K562 (cell line): ENCODE results near the gene SLC43A1. TPM values are rescaled to one million over a fixed set of nuclear protein-coding genes. Genes with fewer than 3 reads are reported as not detected.
A peak's percentile ranks its signal among the peaks of the same experiment; 100 is the strongest.

Experiments
- ATF1 ChIP-seq, 2 experiments: fragments of 450-650 bp in 1 of 2; IDR thresholded peaks; 2 replicates each; pipeline ENCODE4 v1.6.1; 2016; ENCODE audit warnings: missing compliant biosample characterization in 1 of 2, missing genetic modification characterization in 1 of 2
- CEBPB ChIP-seq: fragments of 450-650 bp; IDR thresholded peaks from 2 replicates; pipeline ENCODE4 v1.6.1; 2016; ENCODE audit warnings: missing genetic modification characterization, missing compliant biosample characterization
- CSDE1 ChIP-seq, 2 experiments: fragments of 450-650 bp; IDR thresholded peaks; 2 replicates each; pipeline ENCODE4 v1.6.1; 2016; ENCODE audit warnings: mild to moderate bottlenecking in 1 of 2
- CXXC5 ChIP-seq: fragments of 250-450 bp; sonication (Bioruptor Pico); IDR thresholded peaks from 2 replicates; pipeline ENCODE4 v1.8.0; 2022; ENCODE audit warnings: inconsistent platforms, mild to moderate bottlenecking, moderate library complexity
- ETV1 ChIP-seq: fragments of 450-650 bp; conservative IDR thresholded peaks from 2 replicates; pipeline ENCODE4 v1.6.1; 2016; ENCODE audit warnings: missing genetic modification characterization, control low read depth, low read depth, missing compliant biosample characterization
- ETV5 ChIP-seq: sonication (generic); formaldehyde crosslinking; IDR thresholded peaks from 2 replicates; pipeline ENCODE4 v1.4.0; 2020; ENCODE audit warnings: low read depth, mild to moderate bottlenecking, missing genetic modification reagents
- KAT7 ChIP-seq: sonication (generic); formaldehyde crosslinking; IDR thresholded peaks from 2 replicates; pipeline ENCODE4 v1.8.0; 2022; ENCODE audit warnings: missing genetic modification reagents, mild to moderate bottlenecking, borderline replicate concordance
- LCOR ChIP-seq: sonication (generic); formaldehyde crosslinking; IDR thresholded peaks from 2 replicates; pipeline ENCODE4 v1.8.0; 2022; ENCODE audit warnings: mild to moderate bottlenecking, missing genetic modification reagents
- MEIS2 ChIP-seq: fragments of 450-650 bp; IDR thresholded peaks from 2 replicates; pipeline ENCODE4 v1.6.1; 2014; ENCODE audit warnings: mild to moderate bottlenecking; ENCODE audit not compliant: partially characterized antibody
- MNT ChIP-seq, 2 experiments: fragments of 450-650 bp; conservative IDR thresholded peaks; 2 replicates each; pipeline ENCODE4 v1.6.1; 2017; ENCODE audit warnings: mild to moderate bottlenecking in 2 of 2, moderate library complexity in 2 of 2
- MYNN ChIP-seq, 2 experiments: sonication (generic); formaldehyde crosslinking in 1 of 2; IDR thresholded peaks; 2 replicates each; pipeline versions ENCODE4 v1.5.0 to v1.6.1; 2016 to 2020; ENCODE audit warnings: antibody characterized with exemption in 1 of 2, missing genetic modification reagents in 1 of 2
- NR2C1 ChIP-seq, 2 experiments: fragments of 450-650 bp; IDR thresholded peaks; 2 replicates each; pipeline ENCODE4 v1.6.1; 2017; ENCODE audit warnings: mild to moderate bottlenecking in 2 of 2, antibody characterized with exemption in 1 of 2, inconsistent platforms in 1 of 2, missing compliant biosample characterization in 1 of 2, missing genetic modification characterization in 1 of 2
- POLR2AphosphoS2 ChIP-seq: IDR thresholded peaks from 2 replicates; pipeline ENCODE4 v1.6.1; 2012; ENCODE audit warnings: low read length, improper control_type of control experiment
- POLR2G ChIP-seq: fragments of 200-400 bp; formaldehyde crosslinking; IDR thresholded peaks from 2 replicates; pipeline ENCODE4 v1.6.1; 2017; ENCODE audit warnings: low read depth, mild to moderate bottlenecking, antibody characterized with exemption, low read length, moderate library complexity
- RCOR1 ChIP-seq, 2 experiments: IDR thresholded peaks; 2 replicates each; pipeline ENCODE4 v1.6.1; 2012; ENCODE audit warnings: low read depth in 2 of 2, low read length in 2 of 2, borderline replicate concordance in 1 of 2, improper control_type of control experiment in 1 of 2
- SMAD4 ChIP-seq: fragments of 250-450 bp; sonication (Bioruptor Pico); conservative IDR thresholded peaks from 2 replicates; pipeline ENCODE4 v1.8.0; 2021; ENCODE audit warnings: inconsistent platforms, mild to moderate bottlenecking, moderate library complexity
- SMARCE1 ChIP-seq: fragments of 450-650 bp; IDR thresholded peaks from 2 replicates; pipeline ENCODE4 v1.7.1; 2016; ENCODE audit warnings: mild to moderate bottlenecking
- SOX6 ChIP-seq: fragments of 450-650 bp; IDR thresholded peaks from 2 replicates; pipeline ENCODE4 v1.6.1; 2014; ENCODE audit warnings: mild to moderate bottlenecking
- SPI1 ChIP-seq: IDR thresholded peaks from 2 replicates; pipeline ENCODE4 v1.6.1; 2011; ENCODE audit warnings: low read depth, low read length, control low read depth, borderline replicate concordance
- SUPT5H ChIP-seq: fragments of 450-650 bp; IDR thresholded peaks from 2 replicates; pipeline ENCODE4 v1.6.1; 2016
- TAL1 ChIP-seq: fragments of 450-650 bp; IDR thresholded peaks from 2 replicates; pipeline ENCODE4 v1.6.1; 2016; ENCODE audit warnings: mild to moderate bottlenecking
- TBL1XR1 ChIP-seq, 2 experiments: IDR thresholded peaks; 2 replicates each; pipeline ENCODE4 v1.6.1; 2012; ENCODE audit warnings: improper control_type of control experiment in 2 of 2, low read length in 2 of 2, mild to moderate bottlenecking in 1 of 2
- THAP12 ChIP-seq: fragments of 250-450 bp; sonication (Bioruptor Pico); IDR thresholded peaks from 2 replicates; pipeline ENCODE4 v1.9.0; 2021; ENCODE audit warnings: mild to moderate bottlenecking, inconsistent platforms
- ZEB2 ChIP-seq: fragments of 450-650 bp; IDR thresholded peaks from 2 replicates; pipeline ENCODE4 v1.6.1; 2016
- ZNF23 ChIP-seq: fragments of 250-450 bp; sonication (Bioruptor Pico); IDR thresholded peaks from 2 replicates; pipeline ENCODE4 v1.4.0; 2020; ENCODE audit warnings: mild to moderate bottlenecking
- ZNF79 ChIP-seq: fragments of 250-450 bp; sonication (Bioruptor Pico); IDR thresholded peaks from 2 replicates; pipeline ENCODE4 v1.4.0; 2020; ENCODE audit warnings: low read depth, mild to moderate bottlenecking, moderate library complexity
- polyA plus RNA-seq, 8 experiments: library from polyadenylated mRNA; depleted of rRNA in 4 of 8; stranded (reverse) in 5 of 8; unstranded in 3 of 8; fragments of >200 nt; fragmentation: Nextera tagmentation in 2 of 8; fragmentation: Illumina TruSeq in 1 of 8; extraction: Ambion mirVana in 2 of 8; extraction: Trizol in 1 of 8; gene quantifications; 2 replicates each; pipeline versions ENCODE4 v1.2.1 to v1.2.3, GENCODE V29; 2011 to 2014; ENCODE audit warnings: inconsistent platforms in 1 of 8, missing spikeins in 1 of 8
- total RNA-seq, 7 experiments: library from RNA; depleted of rRNA in 6 of 7; stranded (reverse); fragments of >200 nt in 6 of 7; fragmentation: Illumina TruSeq in 2 of 7; extraction: Trizol in 2 of 7; gene quantifications; 2 replicates each; pipeline versions ENCODE4 v1.2.1 to v1.2.3, GENCODE V29; 2011 to 2021; ENCODE audit warnings: low replicate concordance in 1 of 7

Gene SLC43A1
- total and polyA plus RNA-seq, 9 of the 15 experiments (the other 6 are each of a cell fraction or from before 2014, with no cell fraction given) = 2.6 to 41.8 (median 24.6) TPM

DNA sequence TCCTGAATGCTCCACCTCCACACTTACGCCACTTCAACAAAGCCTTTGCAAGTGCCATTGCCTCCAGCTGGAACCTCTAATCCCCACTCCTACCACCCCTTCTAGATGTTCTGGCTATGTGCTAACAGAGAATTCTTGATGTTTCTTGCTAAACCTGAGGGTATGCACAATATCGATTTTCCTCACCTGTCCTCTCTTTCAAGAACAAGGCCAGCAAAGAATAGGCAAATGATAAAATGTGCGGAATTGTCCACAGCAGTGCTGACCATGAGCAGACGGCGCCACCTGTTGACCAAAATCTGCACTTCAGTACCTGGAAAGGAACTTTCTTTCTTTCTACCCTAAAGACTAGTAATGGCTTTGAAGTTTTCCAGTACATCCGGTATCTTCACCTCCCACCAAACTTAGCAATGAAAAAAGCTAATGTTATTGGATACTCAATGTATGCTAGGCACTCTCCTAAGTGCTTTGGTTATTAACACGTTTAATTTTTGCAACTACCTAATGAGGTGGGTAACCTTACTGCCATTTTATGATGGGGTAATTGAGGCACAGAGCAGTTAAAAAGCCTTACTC lies 11.6 kb upstream of the SLC43A1 start (continued):
- TF ChIP-seq ETV5 (CRISPR knock-in tag) (peak; percentile 30; the same call in 1 of the 2 replicates), SMAD4 (peak; percentile 40; the same call in 1 of the 2 replicates), TAL1 (no peak), POLR2AphosphoS2 (no peak), LCOR (peak; percentile 68; the same call in 1 of the 2 replicates), CSDE1 (IDR thresholded peaks at IDR 0.05) (no peak; a peak in 1 of 4 replicates), ETV1 (peak; percentile 73), MYNN (IDR thresholded peaks at IDR 0.05) (0 out of 2 replicates have a peak, but pooled peaks have one; percentile 10), MYNN (CRISPR knock-in tag; IDR thresholded peaks at IDR 0.05) (no peak), SUPT5H (0 out of 2 replicates have a peak, but pooled peaks have one; percentile 49), POLR2G (no peak), TBL1XR1 (IDR thresholded peaks at IDR 0.05; ENCODE audit: low read length in 2 of 2) (0 out of 4 replicates have a peak, but pooled peaks of 1 of the 2 experiments have one; percentile 39), RCOR1 (IDR thresholded peaks at IDR 0.05; ENCODE audit: borderline replicate concordance in 1 of 2, low read depth in 2 of 2, low read length in 2 of 2) (0 out of 4 replicates have a peak, but pooled peaks of 1 of the 2 experiments have one; percentile 12), ZNF23 (no peak), ATF1 (CRISPR knock-in tag; IDR thresholded peaks at IDR 0.05) (no peak), ATF1 (tag; IDR thresholded peaks at IDR 0.05) (peak; percentile 18; the same call in 1 of the 2 replicates), ZNF79 (no peak), THAP12 (CRISPR knock-in tag) (no peak), ZEB2 (peak; percentile 34; the same call in 1 of the 2 replicates), MNT (conservative IDR thresholded peaks at IDR 0.05) (peak; percentile 17 to 23; a peak in 2 of 4 replicates), CXXC5 (peak; percentile 27), SOX6 (peak; percentile 69; the same call in 1 of the 2 replicates), SMARCE1 (no peak), SPI1 (0 out of 2 replicates have a peak, but pooled peaks have one; percentile 13), KAT7 (CRISPR knock-in tag) (peak; percentile 77; the same call in 1 of the 2 replicates), CEBPB (tag) (no peak), MEIS2 (no peak), NR2C1 (IDR thresholded peaks at IDR 0.05) (no peak), NR2C1 (tag; IDR thresholded peaks at IDR 0.05) (no peak; the same call in 1 of the 2 replicates)
